Psoas muscle (tissue), 8 donors: Measurements from ENCODE around the gene DET1. TPM values are rescaled to one million over a fixed set of nuclear protein-coding genes. Genes with fewer than 3 reads are reported as not detected.

Source experiments
- ATAC-seq, 4 donors: fragments of 200-7000 bp; cut with Tn5 transposase; one replicate each; pipeline ENCODE4 v1.9.1; 2020; ENCODE audit warnings: moderate library complexity in 3 of 4, mild to moderate bottlenecking in 2 of 4
- DNase-seq, 2 donors: peaks; one replicate each; pipeline ENCODE4 v3.0.0-alpha.2; 2020
- H3K27ac ChIP-seq: fragments of 200-600 bp; one replicate; pipeline ENCODE4 v1.8.0; 2022
- H3K27me3 ChIP-seq, 3 donors: fragments of 200-600 bp in 1 of 3; one replicate each; pipeline versions ENCODE4 v1.6.1 to v1.8.0; 2013 to 2022; ENCODE audit warnings: low read length in 2 of 3, mild to moderate bottlenecking in 2 of 3, moderate library complexity in 1 of 3; ENCODE audit not compliant: insufficient read depth in 3 of 3
- H3K36me3 ChIP-seq, 2 donors: fragments of 200-600 bp in 1 of 2; one replicate each; pipeline versions ENCODE4 v1.6.1 to v1.8.0; 2013 to 2022; ENCODE audit warnings: low read depth in 1 of 2, mild to moderate bottlenecking in 1 of 2, moderate library complexity in 1 of 2; ENCODE audit not compliant: insufficient read depth in 1 of 2
- H3K4me1 ChIP-seq: fragments of 200-600 bp; one replicate; pipeline ENCODE4 v1.8.0; 2022
- H3K4me3 ChIP-seq: fragments of 200-600 bp; one replicate; pipeline ENCODE4 v1.8.0; 2022; ENCODE audit warnings: mild to moderate bottlenecking
- H3K9me3 ChIP-seq: fragments of 200-600 bp; one replicate; pipeline ENCODE4 v1.8.0; 2022
- CTCF ChIP-seq: fragments of 200-600 bp; IDR thresholded peaks from one replicate; pipeline ENCODE4 v1.8.0; 2022; ENCODE audit warnings: antibody characterized with exemption
- WGBS, 3 donors: extraction: QIAGEN DNeasy Blood & Tissue Kit; methylation state at CpG; one replicate each; pipeline versions ENCODE4 v1.1.6 to v1.1.7; 2013; 5-methylcytosine and 5-hydroxymethylcytosine counted together
- intact Hi-C, 2 donors: fragments of 100-400 bp; cut with DNase I; formaldehyde crosslinking; loops; one replicate each; pipeline versions ENCODE4 v1.11.0 to v1.14.2; 2022
- polyA plus RNA-seq, 3 donors: library from polyadenylated mRNA; stranded (reverse); fragments of 200-250 nt; gene quantifications; one replicate each; pipeline ENCODE4 v1.2.3, GENCODE V29; 2013
- total RNA-seq, 4 donors: library from RNA; stranded (reverse); fragmentation: NEBNext Ultra II Directional in 2 of 4; extraction: Animal tissue kit (Norgen Biotek cat#: 25700) in 2 of 4; gene quantifications; one replicate each; pipeline versions ENCODE4 v1.2.1 to v1.2.4, GENCODE V29; 2021 to 2023
- donor health status: healthy with polysubstance abuse.
- donor health status: DM: no; HTN: no; CAD: no; lungs with moderate emphysema.
- donor health status: Bipolar disorder and iron deficiency.
- donor health status: healthy.
- donor health status: DM: yes; HTN: yes; CAD: no.
- donor health status: DM: no; HTN: no; CAD: no.
- donor health status: DM: no; HTN: no; CAD: no.
- donor health status: DM: yes; HTN: yes; CAD: no.

Gene DET1
- total and polyA plus RNA-seq, 7 donors: 3.9 to 13.3 (median 7.0) TPM

DNA sequence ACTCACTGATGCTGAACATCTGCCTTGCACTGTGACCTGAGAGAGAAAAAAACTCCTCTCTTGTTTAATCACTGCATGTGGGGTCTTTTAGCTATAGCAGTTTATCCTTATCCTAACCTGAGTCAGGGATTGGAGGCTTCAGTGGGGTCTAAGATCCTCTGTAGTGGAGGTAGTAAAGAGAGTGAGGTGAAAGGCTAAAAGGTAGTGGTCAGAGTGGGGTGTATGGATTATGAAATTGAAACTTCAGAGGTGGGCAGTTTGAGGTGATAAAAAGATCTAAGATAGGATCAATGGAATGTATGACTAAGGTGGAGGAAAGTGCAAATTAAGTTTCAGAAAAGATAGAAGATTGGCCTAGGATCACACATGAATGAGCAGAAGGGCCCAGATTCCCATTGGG is 36.5 kb downstream of the DET1 start:
- peaks cover 17 to 86% of the 10 kb centered on the region in 2 donors for H3K36me3 ChIP-seq
- H3K27me3 ChIP-seq: no peaks in the 10 kb centered on the region
- DNase-seq: no peak
- no peak for TF ChIP-seq CTCF
- no peak overlapping the region for H3K4me3 ChIP-seq
- no peaks in the 10 kb centered on the region for H3K4me1 ChIP-seq
- intact Hi-C loops: loop anchor here in 1 of 2 donors (2.0 kb wide), 1 partner anchor 21 kb away; no protein-coding TSS in a partner anchor
- H3K9me3 ChIP-seq: no peaks in the 10 kb centered on the region
- H3K27ac ChIP-seq: no peak overlapping the region
- no peak for ATAC-seq

DNA sequence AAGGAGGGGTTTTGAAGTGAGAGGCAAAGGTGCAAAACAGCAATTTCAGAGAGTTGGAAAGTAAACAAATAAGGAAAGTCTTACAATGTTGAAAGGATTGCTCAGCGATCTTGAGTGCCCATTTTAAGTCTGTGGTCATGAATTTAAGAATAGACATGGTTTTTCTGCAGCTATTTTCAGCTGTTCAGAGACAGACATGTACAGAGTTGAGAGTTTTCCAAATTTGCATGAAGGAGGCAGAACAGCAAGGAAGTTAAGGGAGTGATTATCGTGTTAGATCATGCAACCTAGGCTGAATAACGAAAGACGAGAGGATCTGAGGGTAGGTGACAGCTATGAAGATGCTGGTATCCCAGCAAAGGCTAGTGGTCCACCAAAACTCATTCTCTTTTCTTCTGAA is 37.2 kb downstream of the DET1 start:
- DNase-seq: no peak
- Histone ChIP-seq H3K27me3 (no peaks in the 10 kb centered on the region), H3K4me1 (no peaks in the 10 kb centered on the region), H3K36me3 (peaks cover 17 to 89% of the 10 kb centered on the region in 2 donors), H3K4me3 (no peak overlapping the region), H3K9me3 (no peaks in the 10 kb centered on the region), H3K27ac (no peak overlapping the region)
- TF ChIP-seq CTCF: no peak
- ATAC-seq: no peak
- 93 to 95% (median 94%) methylated on average over 4 of the region's 4 CpGs for WGBS, 3 donors
- intact Hi-C loops: no loop called here

DNA sequence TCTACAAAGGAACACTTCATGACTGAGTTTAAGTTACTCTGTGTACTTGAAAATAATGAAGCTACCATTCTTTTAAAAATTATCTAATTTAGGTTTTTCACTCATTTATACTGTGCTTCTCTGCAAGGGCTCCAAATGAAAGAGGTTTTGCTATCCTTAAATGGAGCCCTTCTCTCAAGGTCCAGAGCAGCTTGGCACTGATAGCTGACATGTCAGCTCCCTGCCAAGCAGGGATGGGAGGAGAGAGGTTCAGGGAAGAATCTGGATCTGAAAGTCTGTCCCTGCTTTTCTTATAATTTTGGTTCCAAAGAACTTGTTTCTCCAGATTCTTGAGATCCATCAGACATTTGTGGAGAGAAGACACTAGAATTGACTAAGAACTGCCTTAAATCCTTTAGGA is 39.9 kb downstream of the DET1 start:
- Histone ChIP-seq H3K36me3 (peaks cover 13 to 94% of the 10 kb centered on the region in 2 donors), H3K4me3 (no peak overlapping the region), H3K27ac (no peak overlapping the region), H3K9me3 (no peaks in the 10 kb centered on the region), H3K27me3 (no peaks in the 10 kb centered on the region), H3K4me1 (no peaks in the 10 kb centered on the region)
- DNase-seq: no peak
- intact Hi-C loops: no loop called here
- no peak for TF ChIP-seq CTCF
- no peak for ATAC-seq

DNA sequence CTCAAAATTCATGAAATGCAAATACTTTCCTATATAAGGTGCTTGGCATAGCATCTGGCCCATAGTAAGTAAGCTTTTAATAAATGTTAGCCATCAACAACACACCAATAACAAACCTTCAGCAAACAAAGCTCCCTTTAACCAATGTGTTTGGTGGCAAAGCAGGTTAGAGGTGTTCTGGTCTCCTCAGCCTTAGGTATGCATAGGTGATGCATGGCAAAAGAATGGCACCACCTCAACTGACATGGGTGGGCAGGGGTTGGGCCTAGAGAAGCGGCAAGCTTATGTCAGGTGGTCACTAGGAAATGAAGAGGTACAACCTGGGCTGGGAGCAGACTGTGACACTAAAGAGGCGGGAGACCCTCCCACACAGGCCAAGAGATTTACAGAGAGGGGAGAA is 40.8 kb downstream of the DET1 start:
- no peak for ATAC-seq

More for the DNA sequence above, 40.8 kb downstream of the DET1 start:
- no peaks in the 10 kb centered on the region for H3K4me1 ChIP-seq
- intact Hi-C loops: no loop called here
- no peak overlapping the region for H3K4me3 ChIP-seq
- 92 to 100% (median 98%) methylated on average over 2 of the region's 2 CpGs for WGBS, 3 donors
- TF ChIP-seq CTCF: no peak
- no peaks in the 10 kb centered on the region for H3K27me3 ChIP-seq
- DNase-seq: no peak
- H3K27ac ChIP-seq: no peak overlapping the region
- peaks cover 8 to 90% of the 10 kb centered on the region in 2 donors for H3K36me3 ChIP-seq
- no peaks in the 10 kb centered on the region for H3K9me3 ChIP-seq
